ACC112 (cell line): ENCODE measurements around the gene ABHD6.
A peak's percentile ranks its signal among the peaks of the same experiment; 100 is the strongest.
"Not testable (repeated sequence)": the region's sequence is repeated elsewhere in the genome, so short reads cannot be mapped to it uniquely, and the experiment has no call there.

Source experiments
- H2AFZ ChIP-seq: fragments of 200-600 bp; sonication (generic); one replicate; pipeline ENCODE4 v1.6.0; 2017; ENCODE audit warnings: antibody characterized with exemption, low read length; ENCODE audit not compliant: unreplicated experiment
- H3K27ac ChIP-seq: fragments of 200-600 bp; sonication (generic); 2 replicates; pipeline ENCODE4 v1.5.1; 2014; ENCODE audit warnings: low read depth, mild to moderate bottlenecking, antibody characterized with exemption, low read length, moderate library complexity
- H3K27me3 ChIP-seq: fragments of 200-600 bp; sonication (generic); 2 replicates; pipeline ENCODE4 v1.6.1; 2014; ENCODE audit warnings: mild to moderate bottlenecking, antibody characterized with exemption, low read length, moderate library complexity, mixed read lengths; ENCODE audit not compliant: insufficient read depth
- H3K36me3 ChIP-seq: fragments of 200-600 bp; sonication (generic); 2 replicates; pipeline ENCODE4 v1.6.1; 2016; ENCODE audit warnings: mild to moderate bottlenecking, antibody characterized with exemption, low read length, moderate library complexity, mixed read lengths; ENCODE audit not compliant: insufficient read depth
- H3K4me1 ChIP-seq: fragments of 200-600 bp; sonication (generic); one replicate; pipeline ENCODE4 v1.6.1; 2016; ENCODE audit warnings: low read length, mixed read lengths; ENCODE audit not compliant: insufficient read depth, unreplicated experiment, control insufficient read depth
- H3K4me3 ChIP-seq: fragments of 200-600 bp; sonication (generic); 2 replicates; pipeline ENCODE4 v1.5.1; 2014; ENCODE audit warnings: mild to moderate bottlenecking, low read depth, low read length
- H3K79me2 ChIP-seq: fragments of 200-600 bp; sonication (generic); one replicate; pipeline ENCODE4 v1.6.0; 2016; ENCODE audit warnings: low read length; ENCODE audit not compliant: control insufficient read depth, unreplicated experiment, insufficient read depth

Gene ABHD6

GRCh38 chr3:58198362-58198761 lies 39.2 kb upstream of the ABHD6 start:
- H3K36me3 ChIP-seq: no peaks in the 10 kb centered on the region
- H3K4me3 ChIP-seq: no peak overlapping the region
- no peaks in the 10 kb centered on the region for H3K27me3 ChIP-seq
- H2AFZ ChIP-seq: no peak overlapping the region
- H3K4me1 ChIP-seq: peaks cover 7% of the 10 kb centered on the region
- no peaks in the 10 kb centered on the region for H3K79me2 ChIP-seq
- H3K27ac ChIP-seq: no peak overlapping the region

GRCh38 chr3:58198804-58199203 lies 38.8 kb upstream of the ABHD6 start:
- Histone ChIP-seq H3K36me3 (no peaks in the 10 kb centered on the region), H3K79me2 (no peaks in the 10 kb centered on the region), H3K27ac (no peak overlapping the region), H3K27me3 (no peaks in the 10 kb centered on the region), H2AFZ (no peak overlapping the region), H3K4me1 (peaks cover 7% of the 10 kb centered on the region), H3K4me3 (no peak overlapping the region)

GRCh38 chr3:58200121-58200709 lies 37.4 kb upstream of the ABHD6 start:
- H3K4me1 ChIP-seq: peaks cover 7% of the 10 kb centered on the region
- H3K36me3 ChIP-seq: no peaks in the 10 kb centered on the region
- no peak overlapping the region for H3K27ac ChIP-seq
- H3K79me2 ChIP-seq: no peaks in the 10 kb centered on the region
- no peak overlapping the region for H3K4me3 ChIP-seq
- H3K27me3 ChIP-seq: no peaks in the 10 kb centered on the region
- H2AFZ ChIP-seq: no peak overlapping the region

DNA sequence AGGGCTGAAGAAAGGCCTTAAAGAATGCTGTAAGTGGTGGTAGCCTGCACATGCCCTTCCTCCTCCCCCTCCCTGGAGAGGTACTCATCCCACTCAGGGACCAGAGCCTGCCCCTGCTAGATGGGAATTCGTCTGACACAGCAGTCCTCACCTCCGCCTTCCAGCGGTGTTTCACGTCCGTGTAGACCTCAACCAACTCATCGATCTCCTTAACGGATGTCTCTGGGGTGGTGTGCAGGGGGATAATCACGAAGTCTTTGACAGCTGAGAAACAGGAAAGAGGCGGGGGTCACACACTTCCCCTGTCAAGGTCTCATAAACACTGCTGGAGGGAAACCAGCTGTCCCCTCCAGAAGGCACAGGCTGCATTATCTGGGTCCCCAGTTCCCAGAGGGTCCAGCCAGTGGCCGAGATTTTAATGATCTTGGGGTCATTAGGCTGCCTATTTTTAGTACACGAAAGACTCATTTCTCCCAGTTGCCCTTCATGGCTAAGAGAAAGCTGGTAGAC lies 36.7 kb upstream of the ABHD6 start:
- no peak overlapping the region for H3K4me3 ChIP-seq
- no peak overlapping the region for H3K27ac ChIP-seq
- peaks cover 9% of the 10 kb centered on the region for H3K4me1 ChIP-seq

DNA sequence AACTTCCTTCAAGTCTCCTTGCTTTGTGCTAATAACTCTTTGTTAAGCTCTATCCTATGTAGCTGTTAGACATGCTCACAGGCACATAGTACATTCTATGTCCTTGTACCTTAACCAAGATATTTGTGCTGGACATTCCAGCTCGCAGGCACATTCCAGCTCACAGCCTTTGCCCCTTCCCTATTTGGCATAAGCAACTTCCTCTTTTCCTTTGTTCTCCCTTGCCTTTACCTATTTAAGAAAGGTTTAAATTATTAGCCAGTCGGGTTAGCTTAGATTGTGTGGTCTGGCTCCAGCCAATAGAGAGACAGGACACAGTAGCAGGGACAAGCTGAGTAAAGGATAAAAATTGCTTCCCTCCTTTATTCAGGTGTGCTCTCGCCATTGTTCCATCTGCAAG lies 36.1 kb upstream of the ABHD6 start:
- H3K27me3 ChIP-seq, H3K27ac ChIP-seq, H3K4me3 ChIP-seq, H3K79me2 ChIP-seq, H2AFZ ChIP-seq, H3K36me3 ChIP-seq: not testable (repeated sequence)
- peaks cover 15% of the 10 kb centered on the region for H3K4me1 ChIP-seq

More for the DNA sequence above, 36.7 kb upstream of the ABHD6 start:
- Histone ChIP-seq H3K36me3 (no peaks in the 10 kb centered on the region), H3K79me2 (no peaks in the 10 kb centered on the region), H2AFZ (no peak overlapping the region), H3K27me3 (no peaks in the 10 kb centered on the region)

- Histone ChIP-seq H3K27ac (no peak overlapping the region), H3K36me3 (no peaks in the 10 kb centered on the region), H3K79me2 (no peaks in the 10 kb centered on the region), H3K4me3 (no peak overlapping the region), H3K27me3 (no peaks in the 10 kb centered on the region), H2AFZ (no peak overlapping the region), H3K4me1 (peaks cover 22% of the 10 kb centered on the region)
These were observed 34.7 kb upstream of the ABHD6 start for GRCh38 chr3:58202917-58203360.

DNA sequence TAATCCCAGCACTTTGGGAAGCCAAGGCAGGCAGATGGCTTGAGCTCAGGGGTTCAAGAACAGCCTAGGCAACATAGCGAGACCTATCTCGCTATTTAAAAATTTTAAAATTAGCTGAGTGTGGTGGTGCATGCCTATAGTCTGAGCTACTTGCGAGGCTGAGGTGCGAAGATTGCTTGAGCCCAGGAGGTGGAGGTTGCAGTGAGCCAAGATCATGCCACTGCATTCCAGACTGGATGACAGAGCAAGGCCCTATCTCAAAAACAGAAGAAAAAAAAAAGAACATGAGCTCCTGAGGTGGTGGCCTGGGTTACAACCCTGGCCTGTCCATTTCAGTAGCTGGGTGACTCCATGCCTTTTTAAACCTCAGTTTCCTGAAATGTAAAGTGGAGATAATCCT lies 34.1 kb upstream of the ABHD6 start:
- Histone ChIP-seq H2AFZ (no peak overlapping the region), H3K4me1 (peaks cover 19% of the 10 kb centered on the region), H3K36me3 (no peaks in the 10 kb centered on the region), H3K79me2 (no peaks in the 10 kb centered on the region), H3K27ac (no peak overlapping the region), H3K4me3 (no peak overlapping the region), H3K27me3 (no peaks in the 10 kb centered on the region)

DNA sequence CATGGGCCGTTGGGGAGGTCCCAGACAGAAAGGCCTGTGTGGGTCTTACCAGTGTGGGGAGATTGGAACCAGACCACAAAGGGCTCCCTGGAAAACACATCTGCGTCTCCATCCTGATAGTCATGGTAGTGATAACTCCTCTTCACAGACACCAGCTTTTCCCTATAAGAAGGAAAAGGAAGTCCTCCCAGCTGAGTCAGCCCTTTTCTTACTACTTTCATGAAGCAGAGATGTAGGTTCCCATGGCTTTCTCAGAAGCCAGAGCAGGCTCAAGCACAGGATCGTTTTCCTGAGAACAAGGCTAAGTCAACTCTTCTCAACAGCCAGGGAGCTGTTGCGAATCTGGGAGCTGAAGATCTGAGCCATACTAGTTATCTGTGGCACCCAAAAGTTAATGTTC lies 32.9 kb upstream of the ABHD6 start:
- Histone ChIP-seq H2AFZ (no peak overlapping the region), H3K36me3 (no peaks in the 10 kb centered on the region), H3K79me2 (no peaks in the 10 kb centered on the region), H3K4me1 (peaks cover 15% of the 10 kb centered on the region), H3K4me3 (no peak overlapping the region), H3K27ac (no peak overlapping the region), H3K27me3 (no peaks in the 10 kb centered on the region)

- Histone ChIP-seq H3K79me2 (no peaks in the 10 kb centered on the region), H3K36me3 (no peaks in the 10 kb centered on the region), H3K4me1 (peaks cover 22% of the 10 kb centered on the region), H3K27me3 (no peaks in the 10 kb centered on the region), H2AFZ (no peak overlapping the region), H3K4me3 (no peak overlapping the region), H3K27ac (peak overlapping the region; percentile 46)
These were observed 31.6 kb upstream of the ABHD6 start for GRCh38 chr3:58205981-58206380.

DNA sequence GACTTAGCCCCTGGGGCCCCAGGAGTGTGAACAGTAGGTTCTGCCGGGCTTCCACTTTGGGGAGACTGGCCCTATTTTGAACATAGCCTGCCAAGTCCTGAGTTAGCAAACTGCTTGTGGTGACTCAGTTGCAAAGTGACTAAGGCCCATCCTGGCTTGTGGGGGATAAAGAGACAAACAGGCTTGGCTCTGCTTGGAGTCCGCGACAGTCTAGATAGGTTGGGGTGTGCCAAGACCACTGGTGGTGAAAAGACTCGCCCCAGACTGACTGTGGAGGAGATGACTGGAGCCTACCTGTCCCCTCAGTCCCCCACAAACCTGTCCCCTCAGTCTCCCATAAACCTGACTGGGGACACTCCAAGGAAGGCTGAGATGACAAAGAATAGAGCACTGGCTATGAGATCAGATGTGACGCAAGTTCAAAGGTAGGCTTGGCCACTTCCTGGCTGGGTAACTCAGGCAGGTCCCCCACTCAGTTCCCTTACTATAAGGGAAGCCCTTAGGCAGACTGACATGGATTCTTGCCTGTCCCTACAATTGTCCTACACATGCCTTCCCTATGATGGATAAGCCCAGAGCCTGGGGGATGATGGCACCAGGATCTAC lies 31.1 kb upstream of the ABHD6 start:
- Histone ChIP-seq H3K36me3 (no peaks in the 10 kb centered on the region), H3K79me2 (no peaks in the 10 kb centered on the region), H2AFZ (no peak overlapping the region), H3K27ac (peak overlapping the region; percentile 46), H3K4me3 (no peak overlapping the region), H3K27me3 (no peaks in the 10 kb centered on the region), H3K4me1 (peaks cover 22% of the 10 kb centered on the region)

- Histone ChIP-seq H3K27me3 (no peaks in the 10 kb centered on the region), H2AFZ (no peak overlapping the region), H3K4me3 (no peak overlapping the region), H3K27ac (no peak overlapping the region), H3K79me2 (no peaks in the 10 kb centered on the region), H3K36me3 (no peaks in the 10 kb centered on the region), H3K4me1 (peaks cover 22% of the 10 kb centered on the region)
These were observed 29.6 kb upstream of the ABHD6 start for GRCh38 chr3:58207954-58208353.
